NCI-H128 (cell line): ENCODE data around the gene NCEH1.
"Not testable (repeated sequence)": the region's sequence is repeated elsewhere in the genome, so short reads cannot be mapped to it uniquely, and the experiment has no call there.

Experiments
- DNase-seq: peaks from one replicate; lab custom pipeline; 2025; ENCODE audit not compliant: unreplicated experiment; lab: John Stamatoyannopoulos, UW

The NCEH1 gene

GRCh38 chr3:172710664-172711453 is at the start of gene NCEH1:
Gene NCEH1 (minus strand): TSS chr3:172711067. CDS start chr3:172710984, 83 bp downstream.
- peak; percentile 67 for DNase-seq

GRCh38 chr3:172760416-172760815 is 49.5 kb upstream of the NCEH1 start:
- DNase-seq: not testable (repeated sequence)

GRCh38 chr3:172753125-172753524 is 42.3 kb upstream of the NCEH1 start:
- no peak for DNase-seq

- DNase-seq: no peak
These were observed 41.8 kb upstream of the NCEH1 start for GRCh38 chr3:172752651-172753050.

- DNase-seq: no peak
These were observed 40.4 kb upstream of the NCEH1 start for GRCh38 chr3:172751175-172751704.

- peak; percentile 98 for DNase-seq
These were observed 39.7 kb upstream of the NCEH1 start, which contains the start of gene ECT2 for GRCh38 chr3:172750368-172751174. Gene ECT2 (plus strand): TSS chr3:172750726. CDS start chr3:172754531, 3,805 bp downstream.

GRCh38 chr3:172750069-172750367 is 39.2 kb upstream of the NCEH1 start:
- no peak for DNase-seq

- DNase-seq: no peak
These were observed 38.5 kb upstream of the NCEH1 start for GRCh38 chr3:172749230-172749965.

GRCh38 chr3:172746475-172746874 is 35.6 kb upstream of the NCEH1 start:
- no peak for DNase-seq

GRCh38 chr3:172739462-172739861 is 28.6 kb upstream of the NCEH1 start:
- no peak for DNase-seq

GRCh38 chr3:172735014-172735413 is 24.1 kb upstream of the NCEH1 start:
- no peak for DNase-seq

GRCh38 chr3:172726380-172726779 is 15.5 kb upstream of the NCEH1 start:
- no peak for DNase-seq

GRCh38 chr3:172722536-172723040 is 11.7 kb upstream of the NCEH1 start:
- not testable (repeated sequence) for DNase-seq

GRCh38 chr3:172717493-172718088 is 6.7 kb upstream of the NCEH1 start:
- no peak for DNase-seq

GRCh38 chr3:172716476-172716875 is 5.6 kb upstream of the NCEH1 start:
- no peak for DNase-seq

GRCh38 chr3:172713316-172713715 is 2.4 kb upstream of the NCEH1 start:
- DNase-seq: no peak

- DNase-seq: no peak
These were observed 558 bp upstream of the NCEH1 start for GRCh38 chr3:172711454-172711795.

- DNase-seq: no peak
These were observed 848 bp downstream of the NCEH1 start for GRCh38 chr3:172709774-172710663.

- no peak for DNase-seq
These were observed 1.7 kb downstream of the NCEH1 start for GRCh38 chr3:172708921-172709773.
